Sigmoid colon (tissue), 7 donors: ENCODE data around the gene CAMTA1. TPM values are rescaled to one million over a fixed set of nuclear protein-coding genes. Genes with fewer than 3 reads are reported as not detected.

Source experiments
- DNase-seq: peaks from one replicate; pipeline ENCODE4 v3.0.0-alpha.2; 2019
- H3K27ac ChIP-seq, 4 donors: fragments of 200-600 bp; sonication (generic); one replicate each; pipeline ENCODE4 v1.5.1; 2016 to 2019; ENCODE audit warnings: mild to moderate bottlenecking in 1 of 4
- H3K27me3 ChIP-seq, 3 donors: fragments of 200-600 bp; sonication (generic); one replicate each; pipeline ENCODE4 v1.5.1; 2019; ENCODE audit warnings: mild to moderate bottlenecking in 1 of 3
- H3K36me3 ChIP-seq, 4 donors: fragments of 200-600 bp; sonication (generic); one replicate each; pipeline ENCODE4 v1.5.1; 2016 to 2019
- H3K4me1 ChIP-seq, 4 donors: fragments of 200-600 bp; sonication (generic); one replicate each; pipeline ENCODE4 v1.5.1; 2017 to 2019
- H3K4me3 ChIP-seq, 4 donors: fragments of 200-600 bp; sonication (generic); one replicate each; pipeline ENCODE4 v1.5.1; 2017 to 2019; ENCODE audit warnings: mild to moderate bottlenecking in 2 of 4, moderate library complexity in 1 of 4
- H3K9me3 ChIP-seq, 4 donors: fragments of 200-600 bp in 3 of 4; sonication (generic) in 3 of 4; one replicate each; pipeline versions ENCODE4 v1.5.1 to v1.6.1; 2013 to 2019
- CTCF ChIP-seq, 4 experiments: fragments of 450-650 bp in 3 of 4; fragments of 200-600 bp in 1 of 4; IDR thresholded peaks; one replicate each; pipeline ENCODE4 v1.5.1; 2016 to 2019; ENCODE audit warnings: antibody characterized with exemption in 4 of 4, mild to moderate bottlenecking in 3 of 4, moderate library complexity in 2 of 4
- EP300 ChIP-seq, 4 donors: sonication (generic); formaldehyde crosslinking; IDR thresholded peaks; one replicate each; pipeline ENCODE4 v1.6.1; 2017; ENCODE audit warnings: antibody characterized with exemption in 4 of 4
- POLR2A ChIP-seq, 2 donors: fragments of 450-650 bp; IDR thresholded peaks; one replicate each; pipeline ENCODE4 v1.6.1; 2016; ENCODE audit warnings: antibody characterized with exemption in 2 of 2, mild to moderate bottlenecking in 2 of 2, moderate library complexity in 2 of 2
- POLR2AphosphoS5 ChIP-seq, 4 donors: sonication (generic); formaldehyde crosslinking; IDR thresholded peaks; one replicate each; pipeline ENCODE4 v1.6.1; 2017; ENCODE audit warnings: antibody characterized with exemption in 4 of 4
- WGBS, 2 donors: extraction: QIAGEN DNeasy Blood & Tissue Kit; methylation state at CpG; one replicate each; pipeline ENCODE4 v1.1.7; 2013; 5-methylcytosine and 5-hydroxymethylcytosine counted together
- intact Hi-C: fragments of 100-400 bp; cut with DNase I; formaldehyde crosslinking; loops from one replicate; pipeline ENCODE4 v1.15.1; 2023
- polyA plus RNA-seq, 3 donors: library from polyadenylated mRNA; stranded (reverse); fragments of 200-250 nt; gene quantifications; one replicate each; pipeline ENCODE4 v1.2.3, GENCODE V29; 2013
- total RNA-seq, 4 donors: library from RNA; depleted of rRNA; stranded (reverse); fragments of >200 nt; gene quantifications; one replicate each; pipeline ENCODE4 v1.1.0, GENCODE V29; 2016
- donor health status: healthy with polysubstance abuse.
- donor health status: Bipolar disorder and iron deficiency.
- donor health status: healthy.

The CAMTA1 gene
- total and polyA plus RNA-seq, 7 donors: 97.9 to 196 (median 177) TPM

GRCh38 chr1:7119156-7119555 is 333.9 kb downstream of the CAMTA1 start:
- intact Hi-C loops: no loop called here
- WGBS, 2 donors: 72 to 85% methylated on average over 7 of the region's 7 CpGs
- Histone ChIP-seq H3K9me3 (no peaks in the 10 kb centered on the region), H3K27me3 (no peaks in the 10 kb centered on the region), H3K27ac (no peak overlapping the region), H3K4me1 (peaks cover 0 to 18% (median 16%) of the 10 kb centered on the region in 4 donors), H3K4me3 (no peak overlapping the region), H3K36me3 (no peaks in the 10 kb centered on the region)
- no peak for DNase-seq
- TF ChIP-seq POLR2AphosphoS5 (IDR thresholded peaks at IDR 0.05) (no peak), CTCF (IDR thresholded peaks at IDR 0.05) (no peak), POLR2A (IDR thresholded peaks at IDR 0.05) (no peak), EP300 (IDR thresholded peaks at IDR 0.05) (no peak)

- WGBS, 2 donors: 89 to 90% methylated on average over 6 of the region's 6 CpGs
- Histone ChIP-seq H3K36me3 (no peaks in the 10 kb centered on the region), H3K9me3 (no peaks in the 10 kb centered on the region), H3K27me3 (no peaks in the 10 kb centered on the region), H3K4me3 (no peak overlapping the region), H3K27ac (no peak overlapping the region), H3K4me1 (peaks cover 0 to 18% (median 16%) of the 10 kb centered on the region in 4 donors)
- DNase-seq: no peak
- intact Hi-C loops: no loop called here
- TF ChIP-seq CTCF (IDR thresholded peaks at IDR 0.05) (no peak), EP300 (IDR thresholded peaks at IDR 0.05) (no peak), POLR2A (IDR thresholded peaks at IDR 0.05) (no peak), POLR2AphosphoS5 (IDR thresholded peaks at IDR 0.05) (no peak)
Measured at GRCh38 chr1:7120863-7121621, 335.8 kb downstream of the CAMTA1 start.

- intact Hi-C loops: no loop called here
- peak; percentile 78 for DNase-seq
- no peaks in the 10 kb centered on the region for H3K27me3 ChIP-seq
- no peak for TF ChIP-seq CTCF (IDR thresholded peaks at IDR 0.05)
- no peak for TF ChIP-seq POLR2AphosphoS5 (IDR thresholded peaks at IDR 0.05)
- no peak for TF ChIP-seq EP300 (IDR thresholded peaks at IDR 0.05)
- TF ChIP-seq POLR2A (IDR thresholded peaks at IDR 0.05): no peak
- H3K36me3 ChIP-seq: no peaks in the 10 kb centered on the region
- 58 to 79% methylated on average over 7 of the region's 7 CpGs for WGBS, 2 donors
- H3K4me3 ChIP-seq: no peak overlapping the region
- no peaks in the 10 kb centered on the region for H3K9me3 ChIP-seq
- H3K4me1 ChIP-seq: peaks cover 0 to 18% (median 16%) of the 10 kb centered on the region in 4 donors
- H3K27ac ChIP-seq: no peak overlapping the region
Measured at GRCh38 chr1:7121622-7121988, 336.4 kb downstream of the CAMTA1 start.

- no peak for DNase-seq
Measured at GRCh38 chr1:7127322-7128075, 342.2 kb downstream of the CAMTA1 start.

More at GRCh38 chr1:7127322-7128075, 342.2 kb downstream of the CAMTA1 start:
- Histone ChIP-seq H3K36me3 (no peaks in the 10 kb centered on the region), H3K27ac (no peak overlapping the region), H3K4me3 (no peak overlapping the region), H3K9me3 (peaks cover 0 to 4% (median 0%) of the 10 kb centered on the region in 4 donors), H3K4me1 (peaks cover 0 to 3% (median 0%) of the 10 kb centered on the region in 4 donors), H3K27me3 (no peaks in the 10 kb centered on the region)
- intact Hi-C loops: no loop called here
- TF ChIP-seq POLR2A (IDR thresholded peaks at IDR 0.05): no peak
- no peak for TF ChIP-seq POLR2AphosphoS5 (IDR thresholded peaks at IDR 0.05)
- TF ChIP-seq CTCF (IDR thresholded peaks at IDR 0.05): no peak
- no peak for TF ChIP-seq EP300 (IDR thresholded peaks at IDR 0.05)
- 37 to 63% methylated on average over 12 of the region's 12 CpGs for WGBS, 2 donors
